K562 (cell line): Measurements from ENCODE around the gene CACNA1A. TPM values are rescaled to one million over a fixed set of nuclear protein-coding genes. Genes with fewer than 3 reads are reported as not detected.

ENCODE experiments used
- GTF3C2 ChIP-seq: IDR thresholded peaks from 3 replicates; pipeline ENCODE4 v1.6.1; 2011; ENCODE audit warnings: borderline replicate concordance, mild to moderate bottlenecking, moderate library complexity; ENCODE audit not compliant: insufficient read length; ENCODE audit errors: extremely low read depth
- polyA plus RNA-seq, 8 experiments: library from polyadenylated mRNA; depleted of rRNA in 4 of 8; stranded (reverse) in 5 of 8; unstranded in 3 of 8; fragments of >200 nt; fragmentation: Nextera tagmentation in 2 of 8; fragmentation: Illumina TruSeq in 1 of 8; extraction: Ambion mirVana in 2 of 8; extraction: Trizol in 1 of 8; gene quantifications; 2 replicates each; pipeline versions ENCODE4 v1.2.1 to v1.2.3, GENCODE V29; 2011 to 2014; ENCODE audit warnings: inconsistent platforms in 1 of 8, missing spikeins in 1 of 8
- total RNA-seq, 7 experiments: library from RNA; depleted of rRNA in 6 of 7; stranded (reverse); fragments of >200 nt in 6 of 7; fragmentation: Illumina TruSeq in 2 of 7; extraction: Trizol in 2 of 7; gene quantifications; 2 replicates each; pipeline versions ENCODE4 v1.2.1 to v1.2.3, GENCODE V29; 2011 to 2021; ENCODE audit warnings: low replicate concordance in 1 of 7
- TF ChIP-seq, protein P1 (sequence below): fragments of 250-450 bp; sonication (Bioruptor Pico); IDR thresholded peaks from 2 replicates; pipeline ENCODE4 v1.4.0; 2020

The CACNA1A gene
- total and polyA plus RNA-seq, 9 of the 15 experiments (the other 6 are each of a cell fraction or from before 2014, with no cell fraction given) = 0.03 to 0.20 (median 0.09) TPM; not detected in 1

DNA sequence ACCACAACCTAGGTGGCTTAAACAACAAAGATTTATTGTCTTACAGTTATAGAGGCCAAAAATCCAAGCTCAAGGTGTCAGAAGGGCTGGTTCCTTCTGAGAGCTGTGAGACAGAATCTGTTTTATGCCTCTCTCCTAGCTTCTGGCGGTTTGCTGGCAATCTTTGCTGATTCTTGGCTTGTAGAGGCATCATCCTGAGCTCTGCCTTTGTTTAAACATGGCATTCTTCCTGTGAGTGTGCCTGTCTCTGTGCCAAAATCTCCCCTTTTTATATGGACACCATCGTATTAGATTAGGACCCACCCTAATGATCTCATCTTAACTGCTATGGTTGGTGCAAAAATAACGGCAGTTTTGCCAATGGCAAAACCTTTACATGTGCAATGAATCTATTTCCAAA is 169.1 kb downstream of the CACNA1A start (continued):
- TF ChIP-seq, protein P1, sequence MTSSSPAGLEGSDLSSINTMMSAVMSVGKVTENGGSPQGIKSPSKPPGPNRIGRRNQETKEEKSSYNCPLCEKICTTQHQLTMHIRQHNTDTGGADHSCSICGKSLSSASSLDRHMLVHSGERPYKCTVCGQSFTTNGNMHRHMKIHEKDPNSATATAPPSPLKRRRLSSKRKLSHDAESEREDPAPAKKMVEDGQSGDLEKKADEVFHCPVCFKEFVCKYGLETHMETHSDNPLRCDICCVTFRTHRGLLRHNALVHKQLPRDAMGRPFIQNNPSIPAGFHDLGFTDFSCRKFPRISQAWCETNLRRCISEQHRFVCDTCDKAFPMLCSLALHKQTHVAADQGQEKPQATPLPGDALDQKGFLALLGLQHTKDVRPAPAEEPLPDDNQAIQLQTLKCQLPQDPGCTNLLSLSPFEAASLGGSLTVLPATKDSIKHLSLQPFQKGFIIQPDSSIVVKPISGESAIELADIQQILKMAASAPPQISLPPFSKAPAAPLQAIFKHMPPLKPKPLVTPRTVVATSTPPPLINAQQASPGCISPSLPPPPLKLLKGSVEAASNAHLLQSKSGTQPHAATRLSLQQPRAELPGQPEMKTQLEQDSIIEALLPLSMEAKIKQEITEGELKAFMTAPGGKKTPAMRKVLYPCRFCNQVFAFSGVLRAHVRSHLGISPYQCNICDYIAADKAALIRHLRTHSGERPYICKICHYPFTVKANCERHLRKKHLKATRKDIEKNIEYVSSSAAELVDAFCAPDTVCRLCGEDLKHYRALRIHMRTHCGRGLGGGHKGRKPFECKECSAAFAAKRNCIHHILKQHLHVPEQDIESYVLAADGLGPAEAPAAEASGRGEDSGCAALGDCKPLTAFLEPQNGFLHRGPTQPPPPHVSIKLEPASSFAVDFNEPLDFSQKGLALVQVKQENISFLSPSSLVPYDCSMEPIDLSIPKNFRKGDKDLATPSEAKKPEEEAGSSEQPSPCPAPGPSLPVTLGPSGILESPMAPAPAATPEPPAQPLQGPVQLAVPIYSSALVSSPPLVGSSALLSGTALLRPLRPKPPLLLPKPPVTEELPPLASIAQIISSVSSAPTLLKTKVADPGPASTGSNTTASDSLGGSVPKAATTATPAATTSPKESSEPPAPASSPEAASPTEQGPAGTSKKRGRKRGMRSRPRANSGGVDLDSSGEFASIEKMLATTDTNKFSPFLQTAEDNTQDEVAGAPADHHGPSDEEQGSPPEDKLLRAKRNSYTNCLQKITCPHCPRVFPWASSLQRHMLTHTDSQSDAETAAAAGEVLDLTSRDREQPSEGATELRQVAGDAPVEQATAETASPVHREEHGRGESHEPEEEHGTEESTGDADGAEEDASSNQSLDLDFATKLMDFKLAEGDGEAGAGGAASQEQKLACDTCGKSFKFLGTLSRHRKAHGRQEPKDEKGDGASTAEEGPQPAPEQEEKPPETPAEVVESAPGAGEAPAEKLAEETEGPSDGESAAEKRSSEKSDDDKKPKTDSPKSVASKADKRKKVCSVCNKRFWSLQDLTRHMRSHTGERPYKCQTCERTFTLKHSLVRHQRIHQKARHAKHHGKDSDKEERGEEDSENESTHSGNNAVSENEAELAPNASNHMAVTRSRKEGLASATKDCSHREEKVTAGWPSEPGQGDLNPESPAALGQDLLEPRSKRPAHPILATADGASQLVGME (CRISPR knock-in tag) = no peak
- TF ChIP-seq GTF3C2 = no peak
- TF ChIP-seq, all 486 proteins: peak for 0
